A549 treated with ZK216348 at 1 μM for 4 hours (cell line): ENCODE data around the gene C11orf54. TPM values are rescaled to one million over a fixed set of nuclear protein-coding genes. Genes with fewer than 3 reads are reported as not detected.

Source experiments
- total RNA-seq: library from RNA; stranded (reverse); fragments of 200-300 nt; extraction: Qiagen RNA extraction; gene quantifications from 5 replicates; pipeline ENCODE4 v1.2.3, GENCODE V29; 2022; ENCODE audit warnings: low read depth

Gene C11orf54
- total RNA-seq: 10.2 to 14.7 TPM (median 11.7 TPM) in 5 replicates

DNA sequence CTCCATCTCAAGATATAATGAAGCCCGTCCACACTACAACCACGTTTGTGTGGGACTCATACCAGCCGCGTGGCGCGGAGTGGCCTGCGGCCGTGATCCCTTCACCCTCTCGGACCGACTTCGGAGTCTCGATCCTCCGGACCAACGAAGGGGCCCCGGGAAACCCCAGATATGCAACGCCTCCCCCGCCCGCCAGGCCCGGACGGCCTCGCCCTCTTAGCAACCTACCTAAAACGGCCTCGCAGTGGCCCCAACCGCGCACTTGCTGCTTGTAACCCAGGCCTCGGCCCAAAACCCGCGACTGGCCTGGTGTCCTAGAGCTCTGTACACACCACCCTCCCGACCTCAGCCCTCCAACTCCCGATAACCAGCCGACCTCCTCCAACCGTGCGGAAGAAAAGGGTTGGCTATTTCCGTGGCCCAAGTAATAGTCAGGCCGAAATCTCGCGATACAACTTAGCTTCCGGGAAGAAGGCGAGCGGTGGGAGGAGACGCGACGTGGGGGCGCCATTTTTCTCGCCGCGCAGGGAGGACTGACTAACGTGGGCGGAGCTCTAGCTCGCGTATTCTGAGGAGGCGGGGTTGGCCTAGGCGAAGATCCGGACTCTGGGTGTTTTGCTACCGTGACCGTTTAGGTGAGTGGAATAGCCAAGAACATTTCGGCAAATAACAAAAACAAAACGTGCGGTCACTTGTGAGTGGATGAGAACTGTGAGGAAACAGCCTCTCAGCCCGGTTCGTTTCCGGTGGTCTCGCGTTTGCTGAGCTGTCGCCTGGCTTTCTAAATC is at the start of gene C11orf54, which contains the start of gene TAF1D:
Gene C11orf54, plus strand, starts transcription at position 579 of the 788 bp plus-strand sequence. CDS start 5,722 bp downstream, outside the sequence.
Gene TAF1D, minus strand, starts transcription at position 402 of the 788 bp plus-strand sequence. CDS start 2,191 bp downstream, outside the sequence.

DNA sequence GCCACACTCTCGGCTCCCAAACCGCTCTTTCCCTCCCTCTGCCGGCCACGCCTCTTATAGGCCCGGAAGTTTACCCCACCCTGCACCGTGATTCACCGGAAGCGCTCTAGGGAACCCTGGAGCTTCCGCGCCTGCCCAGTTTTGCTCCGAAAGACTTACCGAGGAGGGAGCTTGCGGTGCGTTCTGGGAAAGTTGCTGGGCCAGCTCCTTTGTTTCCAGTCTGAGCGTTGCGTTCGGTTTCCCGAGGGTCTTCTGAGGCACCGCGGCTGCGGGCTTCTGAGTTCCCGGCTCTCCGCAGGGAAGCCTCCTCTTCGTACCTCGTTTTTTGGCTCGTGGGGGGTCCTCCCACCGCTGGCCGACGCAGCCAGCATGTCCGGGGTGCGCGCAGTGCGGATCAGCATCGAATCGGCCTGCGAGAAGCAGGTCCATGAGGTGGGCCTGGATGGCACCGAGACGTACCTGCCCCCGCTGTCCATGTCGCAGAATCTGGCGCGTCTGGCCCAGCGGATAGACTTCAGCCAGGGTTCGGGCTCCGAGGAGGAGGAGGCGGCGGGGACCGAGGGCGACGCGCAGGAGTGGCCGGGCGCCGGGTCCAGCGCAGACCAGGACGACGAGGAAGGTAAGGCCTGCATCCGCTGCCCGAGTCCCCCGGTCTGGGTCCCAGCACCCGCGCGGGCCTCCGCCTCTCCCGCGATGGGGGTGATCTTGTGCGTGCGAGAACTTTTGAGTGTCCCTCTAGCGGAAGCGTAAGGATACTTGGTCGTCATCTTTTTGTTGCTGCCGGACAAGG is 42.9 kb downstream of the C11orf54 start, which contains the start of gene MED17:
Gene MED17, plus strand, starts transcription at position 138 of the 790 bp plus-strand sequence. Its CDS starts 232 bp downstream, at position 370.

Other genes with a start within 250 kb of the C11orf54 start
- 16.7 to 22.2 TPM (median 19.7 TPM) in 5 replicates for gene SMCO4, start 198.3 kb upstream of the C11orf54 start, total RNA-seq
- gene CEP295, start 80.0 kb upstream of the C11orf54 start, total RNA-seq: 5.4 to 7.5 TPM (median 6.8 TPM) in 5 replicates
- 79.8 to 144 TPM (median 93.5 TPM) in 5 replicates for gene TAF1D, start 177 bp upstream of the C11orf54 start, total RNA-seq
- 18.7 to 21.4 TPM (median 19.9 TPM) in 5 replicates for gene MED17, start 42.6 kb downstream of the C11orf54 start, total RNA-seq
- not detected in 5 replicates for gene VSTM5, start 108.9 kb downstream of the C11orf54 start, total RNA-seq